Measurements from ENCODE around the gene MED8.

MED8 gene

DNA sequence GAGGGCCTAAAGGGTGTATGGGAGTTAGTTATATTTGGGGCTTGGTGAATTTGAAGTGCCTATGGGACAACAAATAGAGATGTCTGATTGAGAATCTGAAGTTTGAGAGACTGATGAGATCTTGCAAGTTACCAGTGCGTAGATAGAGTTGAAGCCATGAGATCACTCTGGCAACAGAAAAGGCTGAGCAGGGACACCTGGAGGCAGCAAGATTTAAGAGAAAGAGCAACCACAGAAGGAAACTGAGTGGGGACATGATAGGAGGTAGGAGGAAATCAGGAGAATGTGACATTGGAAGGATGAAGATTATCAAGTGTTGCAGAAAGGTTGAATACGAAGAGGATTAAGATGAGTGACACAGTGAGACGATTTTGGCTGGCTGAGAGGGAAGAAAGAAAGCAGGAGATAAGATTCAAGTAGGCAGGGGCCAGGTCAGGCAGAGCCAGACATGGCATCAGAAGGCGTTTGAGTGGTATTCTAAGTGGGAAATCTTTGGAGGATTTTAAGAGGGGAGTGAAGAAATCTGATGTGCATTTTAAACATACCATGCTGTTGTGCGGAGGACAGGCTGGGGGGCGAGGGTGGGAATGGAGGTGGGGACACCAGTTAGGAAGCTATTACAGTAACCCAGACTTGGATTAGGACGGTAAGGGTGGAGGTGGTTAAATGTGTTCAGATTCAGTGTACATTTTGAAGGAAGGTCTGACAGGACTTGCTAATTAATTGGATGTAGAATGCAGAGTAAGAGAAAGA is 55.0 kb downstream of the MED8 start:
- DNase-seq (ENCODE audit: low read depth in 2 of 2): no peak
